Peyer's patch (tissue), 4 donors: ENCODE data around the gene SP5. TPM values are rescaled to one million over a fixed set of nuclear protein-coding genes. Genes with fewer than 3 reads are reported as not detected.
A peak's percentile ranks its signal among the peaks of the same experiment; 100 is the strongest.

ENCODE experiments used
- DNase-seq, 3 donors: peaks; one replicate each; pipeline ENCODE4 v3.0.0-alpha.2; 2017 to 2019
- H3K27ac ChIP-seq, 4 donors: fragments of 200-600 bp; sonication (generic); one replicate each; pipeline ENCODE4 v1.5.1; 2016 to 2019
- H3K27me3 ChIP-seq, 2 donors: fragments of 200-600 bp; sonication (generic); one replicate each; pipeline ENCODE4 v1.5.1; 2019
- H3K36me3 ChIP-seq, 3 donors: fragments of 200-600 bp; sonication (generic); one replicate each; pipeline ENCODE4 v1.5.1; 2016 to 2019
- H3K4me1 ChIP-seq, 4 donors: fragments of 200-600 bp; sonication (generic); one replicate each; pipeline ENCODE4 v1.5.1; 2016 to 2019
- H3K4me3 ChIP-seq, 4 donors: fragments of 200-600 bp; sonication (generic); 1 replicate in 3 of 4; 2 replicates in 1 of 4; pipeline ENCODE4 v1.5.1; 2016 to 2019; ENCODE audit warnings: mild to moderate bottlenecking in 1 of 4
- H3K9me3 ChIP-seq, 4 donors: fragments of 200-600 bp; sonication (generic); one replicate each; pipeline ENCODE4 v1.5.1; 2016 to 2019; ENCODE audit warnings: mild to moderate bottlenecking in 1 of 4
- CTCF ChIP-seq, 6 experiments: fragments of 450-650 bp in 4 of 6; fragments of 200-600 bp in 2 of 6; sonication (generic) in 1 of 6; IDR thresholded peaks; one replicate each; pipeline ENCODE4 v1.5.1; 2017 to 2019; ENCODE audit warnings: antibody characterized with exemption in 6 of 6, mild to moderate bottlenecking in 3 of 6, moderate library complexity in 1 of 6
- POLR2A ChIP-seq, 2 donors: fragments of 450-650 bp; IDR thresholded peaks; one replicate each; pipeline ENCODE4 v1.5.1; 2017; ENCODE audit warnings: antibody characterized with exemption in 2 of 2, mild to moderate bottlenecking in 2 of 2, moderate library complexity in 2 of 2
- total RNA-seq, 4 donors: library from RNA; depleted of rRNA; stranded (reverse); fragments of >200 nt; gene quantifications; one replicate each; pipeline ENCODE4 v1.1.0, GENCODE V29; 2016

The SP5 gene
- total RNA-seq, 4 donors from 2014 or later: 0.40 to 2.8 (median 0.88) TPM; not detected in 1

DNA sequence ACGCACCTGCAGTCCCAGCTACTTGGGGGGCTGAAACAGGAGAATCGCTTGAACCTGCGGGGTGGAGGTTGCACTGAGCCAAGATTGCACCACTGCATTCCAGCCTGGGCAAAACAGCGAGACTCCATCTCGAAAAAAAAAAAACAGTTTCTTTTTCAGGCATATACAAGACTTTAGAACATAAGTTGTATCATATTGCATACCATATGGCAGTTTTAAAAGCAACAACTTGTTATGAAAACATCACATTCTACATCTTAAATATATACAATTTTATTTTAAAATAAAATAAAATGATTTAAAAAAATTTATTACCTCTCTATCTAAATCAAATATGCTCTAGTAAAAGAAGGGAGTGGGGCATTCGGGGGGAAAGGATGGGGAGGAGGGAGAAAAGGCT is 39.4 kb upstream of the SP5 start:
- H3K4me3 ChIP-seq: no peak overlapping the region
- H3K9me3 ChIP-seq: no peaks in the 10 kb centered on the region
- no peaks in the 10 kb centered on the region for H3K4me1 ChIP-seq
- H3K27ac ChIP-seq: no peak overlapping the region
- no peaks in the 10 kb centered on the region for H3K27me3 ChIP-seq
- no peak for DNase-seq
- no peaks in the 10 kb centered on the region for H3K36me3 ChIP-seq
- no peak for TF ChIP-seq POLR2A (IDR thresholded peaks at IDR 0.05)
- TF ChIP-seq CTCF (IDR thresholded peaks at IDR 0.05): no peak

DNA sequence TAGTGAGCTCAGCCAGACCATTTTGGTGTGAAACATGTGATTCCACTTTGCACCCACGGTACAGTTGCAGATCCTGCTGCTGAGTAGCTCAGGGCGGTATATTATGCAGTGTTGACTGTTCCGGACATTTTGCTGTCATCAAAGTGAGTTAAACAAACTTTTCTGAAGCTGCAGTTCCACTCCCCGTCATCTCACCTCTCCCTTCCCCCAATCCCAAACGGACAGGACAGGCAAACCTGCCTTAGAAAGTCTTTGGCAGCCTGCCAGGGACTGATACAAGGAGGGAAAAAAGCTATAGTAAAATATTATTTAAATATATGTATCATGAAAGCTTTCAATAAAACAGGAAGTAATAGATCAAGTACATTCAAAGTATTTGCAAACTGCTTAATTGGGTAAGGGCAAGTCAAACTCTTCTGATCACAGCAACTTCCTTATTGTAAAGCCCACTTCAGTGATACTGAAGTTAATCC is 35.5 kb upstream of the SP5 start:
- no peaks in the 10 kb centered on the region for H3K9me3 ChIP-seq
- no peaks in the 10 kb centered on the region for H3K36me3 ChIP-seq
- no peaks in the 10 kb centered on the region for H3K27me3 ChIP-seq
- no peak overlapping the region for H3K4me3 ChIP-seq
- peak in 1 of 3 donors; percentile 46 for DNase-seq
- H3K4me1 ChIP-seq: no peaks in the 10 kb centered on the region
- no peak overlapping the region for H3K27ac ChIP-seq
- TF ChIP-seq POLR2A (IDR thresholded peaks at IDR 0.05): no peak
- no peak for TF ChIP-seq CTCF (IDR thresholded peaks at IDR 0.05)

DNA sequence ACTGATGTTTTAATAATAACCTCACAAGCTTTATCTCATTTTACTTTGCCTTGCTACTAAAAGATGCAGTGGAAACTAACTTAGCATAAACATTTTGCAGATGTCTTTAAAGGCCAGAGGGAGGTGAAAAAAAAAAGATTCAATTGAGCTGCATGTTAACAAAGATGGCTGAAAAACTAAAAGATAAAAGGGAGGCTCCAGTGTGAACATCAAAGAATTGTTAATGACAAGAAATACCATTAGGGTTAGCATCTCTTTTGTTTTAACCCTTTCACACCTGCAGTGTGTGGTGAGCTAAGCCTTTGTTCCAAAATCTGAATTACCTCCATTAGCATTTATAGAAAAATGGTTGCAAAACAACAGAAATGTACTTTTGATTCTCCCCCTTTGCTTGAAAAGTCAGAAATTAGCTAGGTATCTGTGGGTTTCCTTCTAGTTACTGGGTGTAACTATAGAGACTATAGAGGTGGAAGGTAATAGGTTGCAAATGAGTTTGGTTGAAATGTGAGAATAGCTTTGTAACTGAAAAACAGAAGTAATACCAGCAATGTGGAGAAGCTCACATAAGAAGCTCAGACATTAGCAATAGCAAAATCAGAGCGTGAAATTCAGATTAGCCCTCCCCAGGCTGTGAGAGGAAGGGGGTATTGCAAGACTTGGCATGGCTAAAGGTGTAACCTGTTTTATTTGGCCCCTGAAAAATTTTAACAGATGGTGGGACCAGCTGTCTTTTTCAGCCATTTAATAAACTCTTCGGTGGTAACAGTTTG is 34.8 kb upstream of the SP5 start:
- H3K4me1 ChIP-seq: no peaks in the 10 kb centered on the region
- no peaks in the 10 kb centered on the region for H3K27me3 ChIP-seq
- no peak overlapping the region for H3K4me3 ChIP-seq
- DNase-seq: no peak
- no peaks in the 10 kb centered on the region for H3K9me3 ChIP-seq
- no peak for TF ChIP-seq POLR2A (IDR thresholded peaks at IDR 0.05)
- TF ChIP-seq CTCF (IDR thresholded peaks at IDR 0.05): no peak
- no peaks in the 10 kb centered on the region for H3K36me3 ChIP-seq
- H3K27ac ChIP-seq: no peak overlapping the region

GRCh38 chr2:170681311-170681710 is 33.8 kb upstream of the SP5 start:
- DNase-seq: no peak
- Histone ChIP-seq H3K27ac (no peak overlapping the region), H3K36me3 (no peaks in the 10 kb centered on the region), H3K9me3 (no peaks in the 10 kb centered on the region), H3K27me3 (no peaks in the 10 kb centered on the region), H3K4me3 (no peak overlapping the region), H3K4me1 (no peaks in the 10 kb centered on the region)
- TF ChIP-seq POLR2A (IDR thresholded peaks at IDR 0.05) (no peak), CTCF (IDR thresholded peaks at IDR 0.05) (no peak)

- TF ChIP-seq CTCF (IDR thresholded peaks at IDR 0.05) (no peak), POLR2A (IDR thresholded peaks at IDR 0.05) (no peak)
- no peak overlapping the region for H3K4me3 ChIP-seq
- DNase-seq: no peak
- H3K4me1 ChIP-seq: no peaks in the 10 kb centered on the region
- no peaks in the 10 kb centered on the region for H3K27me3 ChIP-seq
- no peak overlapping the region for H3K27ac ChIP-seq
- no peaks in the 10 kb centered on the region for H3K36me3 ChIP-seq
- no peaks in the 10 kb centered on the region for H3K9me3 ChIP-seq
Measured at GRCh38 chr2:170685591-170685990, 29.5 kb upstream of the SP5 start.
